Pancreas (tissue), 10 donors: ENCODE measurements around the gene GSTA5. TPM values are rescaled to one million over a fixed set of nuclear protein-coding genes. Genes with fewer than 3 reads are reported as not detected.
"Not testable (repeated sequence)": the region's sequence is repeated elsewhere in the genome, so short reads cannot be mapped to it uniquely, and the experiment has no call there.

Source experiments
- ATAC-seq, 4 donors: fragments of 200-7000 bp; cut with Tn5 transposase; one replicate each; pipeline versions ENCODE4 v1.8.0 to v1.9.1; 2020; ENCODE audit warnings: mild to moderate bottlenecking in 4 of 4, moderate library complexity in 4 of 4
- DNase-seq, 6 donors: peaks; one replicate each; pipeline ENCODE4 v3.0.0-alpha.2; 2020
- FAIRE-seq: peaks from 2 replicates; lab custom pipeline; 2012; peaks lifted over from hg19 to GRCh38; lab: Jason Lieb, UNC
- H3K27ac ChIP-seq, 4 donors: fragments of 200-600 bp; sonication (generic); 1 replicate in 3 of 4; 2 replicates in 1 of 4; pipeline versions ENCODE4 v1.5.0 to v1.8.0; 2020
- H3K27me3 ChIP-seq, 4 donors: fragments of 200-600 bp; one replicate each; pipeline ENCODE4 v1.8.0; 2021
- H3K36me3 ChIP-seq, 3 donors: fragments of 200-600 bp; sonication (generic) in 1 of 3; one replicate each; pipeline versions ENCODE4 v1.5.0 to v1.8.0; 2020 to 2021
- H3K4me1 ChIP-seq, 3 donors: fragments of 200-600 bp; one replicate each; pipeline ENCODE4 v1.8.0; 2021
- H3K4me3 ChIP-seq, 4 donors: fragments of 200-600 bp; sonication (generic) in 2 of 4; one replicate each; pipeline versions ENCODE4 v1.5.0 to v1.8.0; 2020 to 2021
- H3K9me3 ChIP-seq, 4 donors: fragments of 200-600 bp; one replicate each; pipeline ENCODE4 v1.8.0; 2021
- CTCF ChIP-seq, 4 donors: fragments of 200-600 bp; sonication (generic) in 3 of 4; IDR thresholded peaks; one replicate each; pipeline versions ENCODE4 v1.5.0 to v1.8.0; 2021; ENCODE audit warnings: antibody characterized with exemption in 4 of 4
- whole genome bisulfite sequencing, 2 donors: extraction: QIAGEN DNeasy Blood & Tissue Kit; methylation state at CpG; one replicate each; pipeline ENCODE4 v1.1.7; 2013; 5-methylcytosine and 5-hydroxymethylcytosine counted together
- intact Hi-C, 3 donors: fragments of 100-400 bp; cut with DNase I; formaldehyde crosslinking; loops; one replicate each; pipeline versions ENCODE4 v1.11.1 to v1.14.2; 2022
- polyA plus RNA-seq, 2 donors: library from polyadenylated mRNA; stranded (reverse); fragments of 200-250 nt; gene quantifications; one replicate each; pipeline ENCODE4 v1.2.3, GENCODE V29; 2013
- total RNA-seq, 6 donors: library from RNA; stranded (reverse); fragmentation: NEBNext Ultra II Directional in 4 of 6; extraction: Animal tissue kit (Norgen Biotek cat#: 25700) in 4 of 6; gene quantifications; one replicate each; pipeline versions ENCODE4 v1.2.1 to v1.2.4, GENCODE V29; 2021 to 2023
- donor health status: healthy with polysubstance abuse.
- donor health status: DM: no; HTN: no; CAD: no; lungs with moderate emphysema.
- donor health status: DM: no; HTN: no; CAD: no.
- donor health status: control.
- donor health status: control.
- donor health status: Bipolar disorder and iron deficiency.
- donor health status: DM: yes; HTN: yes; CAD: no.
- donor health status: DM: no; HTN: no; CAD: no.
- donor health status: DM: no; HTN: no; CAD: no.
- donor health status: DM: yes; HTN: yes; CAD: no.

Gene GSTA5
- total and polyA plus RNA-seq, 8 donors: not detected

- Histone ChIP-seq H3K9me3 (no peaks in the 10 kb centered on the region), H3K4me3 (peak overlapping the region in 1 of 4 donors; percentile 22), H3K27ac (peak overlapping the region in 3 of 4 donors; percentile 39 to 74 (median 70)), H3K27me3 (no peaks in the 10 kb centered on the region), H3K4me1 (peaks cover 3 to 20% (median 17%) of the 10 kb centered on the region in 3 donors), H3K36me3 (peaks cover 0 to 12% (median 0%) of the 10 kb centered on the region in 3 donors)
- TF ChIP-seq CTCF (IDR thresholded peaks at IDR 0.05): no peak
- WGBS, 2 donors: 11 to 12% methylated on average over 3 of the region's 3 CpGs
- peak; percentile 69 to 88 (median 85) for ATAC-seq
- FAIRE-seq: no peak
- intact Hi-C loops: no loop called here
- peak in 3 of 6 donors; percentile 23 to 40 (median 33) for DNase-seq
Observed at GRCh38 chr6:52788478-52788877, 52.1 kb downstream of the GSTA5 start.

GRCh38 chr6:52787917-52788316, 52.7 kb downstream of the GSTA5 start:
- WGBS, 2 donors: 6 to 9% methylated on average over 3 of the region's 3 CpGs
- ATAC-seq: peak; percentile 56 to 78 (median 77)
- H3K4me1 ChIP-seq: peaks cover 3 to 20% (median 17%) of the 10 kb centered on the region in 3 donors

GRCh38 chr6:52786249-52786956, 54.2 kb downstream of the GSTA5 start:
- peak overlapping the region in 1 of 4 donors; percentile 74 for H3K27ac ChIP-seq
- peaks cover 3 to 20% (median 17%) of the 10 kb centered on the region in 3 donors for H3K4me1 ChIP-seq
- no peaks in the 10 kb centered on the region for H3K27me3 ChIP-seq
- intact Hi-C loops: no loop called here
- WGBS, 2 donors: 96 to 97% methylated on average over 24 of the region's 24 CpGs
- no peaks in the 10 kb centered on the region for H3K9me3 ChIP-seq
- DNase-seq (peak in 2 of 6 donors; percentile 29 to 61), FAIRE-seq (no peak), ATAC-seq (no peak)
- H3K36me3 ChIP-seq: no peaks in the 10 kb centered on the region
- no peak for TF ChIP-seq CTCF (IDR thresholded peaks at IDR 0.05)
- H3K4me3 ChIP-seq: no peak overlapping the region

More at GRCh38 chr6:52787917-52788316, 52.7 kb downstream of the GSTA5 start:
- Histone ChIP-seq H3K4me3 (peak overlapping the region in 1 of 4 donors; percentile 22), H3K27me3 (no peaks in the 10 kb centered on the region), H3K9me3 (no peaks in the 10 kb centered on the region), H3K36me3 (peaks cover 0 to 6% (median 0%) of the 10 kb centered on the region in 3 donors), H3K27ac (peak overlapping the region in 3 of 4 donors; percentile 39 to 74 (median 70))
- TF ChIP-seq CTCF (IDR thresholded peaks at IDR 0.05): no peak
- peak in 1 of 6 donors; percentile 38 for DNase-seq
- intact Hi-C loops: no loop called here
- FAIRE-seq: no peak

- 26 to 54% methylated on average over 2 to 3 of the region's 3 CpGs for WGBS, 2 donors
- H3K4me3 ChIP-seq, H3K27ac ChIP-seq, intact Hi-C loops, H3K9me3 ChIP-seq, H3K27me3 ChIP-seq, FAIRE-seq, H3K4me1 ChIP-seq, H3K36me3 ChIP-seq: not testable (repeated sequence)
- DNase-seq (peak in 1 of 6 donors; percentile 42), ATAC-seq (peak in 3 of 4 donors; percentile 35 to 48 (median 48))
Observed at GRCh38 chr6:52782696-52783274, 57.8 kb downstream of the GSTA5 start.

- H3K4me1 ChIP-seq, FAIRE-seq, H3K9me3 ChIP-seq, intact Hi-C loops, DNase-seq, H3K27ac ChIP-seq, H3K36me3 ChIP-seq, H3K4me3 ChIP-seq, ATAC-seq, H3K27me3 ChIP-seq: not testable (repeated sequence)
Observed at GRCh38 chr6:52782209-52782608, 58.4 kb downstream of the GSTA5 start.

Other genes with a start within 250 kb of the GSTA5 start
- gene TMEM14A, start 169.7 kb downstream of the GSTA5 start, total RNA-seq: 10 to 100 TPM; 12.4 to 24.4 (median 17.3) TPM
- 10 to 100 TPM; 15.9 to 29.6 TPM for gene TMEM14A, start 169.7 kb downstream of the GSTA5 start, polyA plus RNA-seq
- gene GSTA2, start 77.3 kb downstream of the GSTA5 start, total RNA-seq: 100 to 1,000 TPM in 2 of 6 donors, 10 to 100 TPM in 4; 47.6 to 114 (median 90.4) TPM
- gene GSTA2, start 77.3 kb downstream of the GSTA5 start, polyA plus RNA-seq: 10 to 100 TPM; 26.0 to 30.4 TPM
- gene GSTA1, start 37.0 kb downstream of the GSTA5 start, total RNA-seq: 100 to 1,000 TPM in 1 of 6 donors, 10 to 100 TPM in 5; 31.5 to 125 (median 44.5) TPM
- gene GSTA1, start 37.0 kb downstream of the GSTA5 start, polyA plus RNA-seq: 10 to 100 TPM; 44.7 to 73.4 TPM
- not detected for gene GSTA3, start 68.9 kb upstream of the GSTA5 start, total RNA-seq
- gene GSTA3, start 68.9 kb upstream of the GSTA5 start, polyA plus RNA-seq: not detected
- gene GSTA4, start 154.5 kb upstream of the GSTA5 start, total RNA-seq: 10 to 100 TPM; 11.0 to 18.4 (median 13.2) TPM
- gene GSTA4, start 154.5 kb upstream of the GSTA5 start, polyA plus RNA-seq: 10 to 100 TPM; 19.3 to 33.3 TPM
- 1 to 10 TPM; 3.5 to 9.0 (median 5.2) TPM for gene CILK1, start 221.0 kb upstream of the GSTA5 start, total RNA-seq
- gene CILK1, start 221.0 kb upstream of the GSTA5 start, polyA plus RNA-seq: 1 to 10 TPM; 2.7 to 2.9 TPM
- 10 to 100 TPM; 38.0 to 66.1 (median 50.8) TPM for gene FBXO9, start 224.6 kb upstream of the GSTA5 start, total RNA-seq
- 10 to 100 TPM; 30.9 to 51.5 TPM for gene FBXO9, start 224.6 kb upstream of the GSTA5 start, polyA plus RNA-seq